Activated CD4-positive, alpha-beta T cell treated with anti-CD3 and anti-CD28 coated beads for 36 hours (primary cell): ENCODE data around the gene NAGS. TPM values are rescaled to one million over a fixed set of nuclear protein-coding genes. Genes with fewer than 3 reads are reported as not detected.
"Not testable (repeated sequence)": the region's sequence is repeated elsewhere in the genome, so short reads cannot be mapped to it uniquely, and the experiment has no call there.

Experiments used
- ATAC-seq: fragments of 200-7000 bp; cut with Tn5 transposase; one replicate; pipeline ENCODE4 v1.10.0; 2021; ENCODE audit warnings: mild to moderate bottlenecking, moderate library complexity
- CTCF ChIA-PET: fragments of 350-600 bp; sonication (Branson Sonifier 250); formaldehyde crosslinking; loops from one replicate; lab custom pipeline; 2021; ENCODE audit warnings: antibody characterized with exemption; lab: Charles Lee
- POLR2A ChIA-PET: fragments of 350-600 bp; sonication (Branson Sonifier 250); formaldehyde crosslinking; loops from one replicate; lab custom pipeline; 2021; ENCODE audit warnings: antibody characterized with exemption, inconsistent platforms; lab: Charles Lee
- DNase-seq: peaks from one replicate; pipeline ENCODE4 v3.0.0-alpha.2; 2020
- H3K27ac Mint-ChIP-seq: one replicate; pipeline ENCODE4 v1.8.0; 2021; ENCODE audit warnings: mixed read lengths
- H3K27me3 Mint-ChIP-seq: one replicate; pipeline ENCODE4 v1.8.0; 2021; ENCODE audit warnings: mixed read lengths
- H3K36me3 Mint-ChIP-seq: one replicate; pipeline ENCODE4 v1.8.0; 2021; ENCODE audit warnings: low read depth, mixed read lengths
- H3K4me1 Mint-ChIP-seq: one replicate; pipeline ENCODE4 v1.8.0; 2021; ENCODE audit warnings: mixed read lengths
- H3K4me3 Mint-ChIP-seq: one replicate; pipeline ENCODE4 v1.8.0; 2021; ENCODE audit warnings: mild to moderate bottlenecking, moderate library complexity, mixed read lengths
- H3K9me3 Mint-ChIP-seq: one replicate; pipeline ENCODE4 v1.8.0; 2021; ENCODE audit warnings: low read depth, mixed read lengths
- intact Hi-C, 2 experiments: fragments of 100-400 bp; cut with DNase I in 1 of 2; cut with micrococcal nuclease in 1 of 2; formaldehyde crosslinking; loops; one replicate each; pipeline versions ENCODE4 v1.14.2 to v1.15.1; 2022 to 2024; cut with DNase I, micrococcal nuclease
- total RNA-seq, 2 experiments: library from RNA; stranded (reverse); gene quantifications; one replicate each; pipeline ENCODE4 v1.2.3, GENCODE V29; 2021

The NAGS gene
- total RNA-seq, 2 experiments from 2014 or later: 1.3 to 1.5 TPM

GRCh38 chr17:43984521-43984920, 19.9 kb upstream of the NAGS start:
- intact Hi-C loops: no loop called here
- ATAC-seq: no peak
- Mint-ChIP-seq H3K36me3 (no peaks in the 10 kb centered on the region), H3K27me3 (peaks cover 41% of the 10 kb centered on the region), H3K27ac (no peak overlapping the region), H3K4me3 (no peak overlapping the region), H3K4me1 (peaks cover 4% of the 10 kb centered on the region), H3K9me3 (no peaks in the 10 kb centered on the region)
- no peak for DNase-seq
- CTCF ChIA-PET: interaction anchor here (0.8 to 1.4 kb wide), 3 partner anchors 10 to 627 kb away, joined by 3 to 5 read pairs (median 3); no protein-coding TSS in a partner anchor
- POLR2A ChIA-PET: interaction anchor here (0.6 kb wide), 1 partner anchor 90 kb away, joined by 3 read pairs; no protein-coding TSS in a partner anchor

- no peaks in the 10 kb centered on the region for H3K9me3 Mint-ChIP-seq
- no peaks in the 10 kb centered on the region for H3K36me3 Mint-ChIP-seq
- intact Hi-C loops: no loop called here
- no peak overlapping the region for H3K4me3 Mint-ChIP-seq
- CTCF ChIA-PET: interaction anchor here (0.6 to 1.3 kb wide), 4 partner anchors 11 to 300 kb away, joined by 3 to 4 read pairs (median 3); partner anchors contain the start of gene PPY
- no peak for DNase-seq
- H3K27me3 Mint-ChIP-seq: peaks cover 34% of the 10 kb centered on the region
- H3K4me1 Mint-ChIP-seq: peaks cover 4% of the 10 kb centered on the region
- H3K27ac Mint-ChIP-seq: no peak overlapping the region
- ATAC-seq: no peak
- POLR2A ChIA-PET: no interaction called here
Observed at GRCh38 chr17:43986225-43986981, 18.0 kb upstream of the NAGS start.

- Mint-ChIP-seq H3K27me3 (peaks cover 27% of the 10 kb centered on the region), H3K27ac (no peak overlapping the region), H3K36me3 (no peaks in the 10 kb centered on the region), H3K4me3 (no peak overlapping the region), H3K9me3 (no peaks in the 10 kb centered on the region), H3K4me1 (peaks cover 4% of the 10 kb centered on the region)
- POLR2A ChIA-PET: no interaction called here
- intact Hi-C loops: no loop called here
- ATAC-seq: no peak
- DNase-seq: no peak
- CTCF ChIA-PET: interaction anchor here (0.6 to 1.3 kb wide), 4 partner anchors 8 to 299 kb away, joined by 3 to 4 read pairs (median 3); no protein-coding TSS in a partner anchor
Observed at GRCh38 chr17:43987131-43988021, 17.0 kb upstream of the NAGS start.

GRCh38 chr17:43988301-43988700, 16.1 kb upstream of the NAGS start:
- Mint-ChIP-seq H3K27me3 (peaks cover 23% of the 10 kb centered on the region), H3K36me3 (no peaks in the 10 kb centered on the region), H3K4me1 (peaks cover 2% of the 10 kb centered on the region), H3K4me3 (no peak overlapping the region), H3K27ac (no peak overlapping the region), H3K9me3 (no peaks in the 10 kb centered on the region)
- ChIA-PET CTCF (interaction anchor here (0.7 kb wide), 4 partner anchors 9 to 423 kb away, joined by 3 read pairs; no protein-coding TSS in a partner anchor), POLR2A (interaction anchor here (0.6 kb wide), 1 partner anchor 233 kb away, joined by 3 read pairs; no protein-coding TSS in a partner anchor)
- intact Hi-C loops: no loop called here
- no peak for DNase-seq
- ATAC-seq: no peak

- DNase-seq: no peak
- H3K36me3 Mint-ChIP-seq: no peaks in the 10 kb centered on the region
- peaks cover 18% of the 10 kb centered on the region for H3K27me3 Mint-ChIP-seq
- CTCF ChIA-PET: interaction anchor here (1.5 kb wide), 1 partner anchor 11 kb away, joined by 10 read pairs; the partner anchor contains the start of gene NAGS
- intact Hi-C loops: no loop called here
- ATAC-seq: no peak
- H3K4me3 Mint-ChIP-seq: no peak overlapping the region
- no peaks in the 10 kb centered on the region for H3K9me3 Mint-ChIP-seq
- no peak overlapping the region for H3K27ac Mint-ChIP-seq
- no peaks in the 10 kb centered on the region for H3K4me1 Mint-ChIP-seq
- POLR2A ChIA-PET: no interaction called here
Observed at GRCh38 chr17:43992641-43993040, 11.8 kb upstream of the NAGS start.

GRCh38 chr17:43994272-43995149, 9.9 kb upstream of the NAGS start:
- H3K36me3 Mint-ChIP-seq: no peaks in the 10 kb centered on the region

GRCh38 chr17:43995150-43995471, 9.3 kb upstream of the NAGS start:
- DNase-seq: no peak
- no peaks in the 10 kb centered on the region for H3K36me3 Mint-ChIP-seq
- no peaks in the 10 kb centered on the region for H3K9me3 Mint-ChIP-seq
- H3K4me1 Mint-ChIP-seq: no peaks in the 10 kb centered on the region
- POLR2A ChIA-PET: no interaction called here
- peaks cover 21% of the 10 kb centered on the region for H3K27me3 Mint-ChIP-seq
- CTCF ChIA-PET: interaction anchor here (0.8 to 5.0 kb wide), 6 partner anchors 28 to 116 kb away, joined by 3 to 59 read pairs (median 3); partner anchors contain the start of gene PPY
- H3K27ac Mint-ChIP-seq: no peak overlapping the region
- ATAC-seq: no peak
- no peak overlapping the region for H3K4me3 Mint-ChIP-seq
- intact Hi-C loops: loop anchor here (1.0 to 2.0 kb wide), 4 partner anchors 51 to 117 kb away; no protein-coding TSS in a partner anchor

More at GRCh38 chr17:43994272-43995149, 9.9 kb upstream of the NAGS start:
- H3K27ac Mint-ChIP-seq: peak overlapping the region; percentile 19
- CTCF ChIA-PET: interaction anchor here (0.6 to 5.0 kb wide), 12 partner anchors 9 to 350 kb away, joined by 3 to 59 read pairs (median 3); partner anchors contain the start of genes NAGS and PPY
- intact Hi-C loops: loop anchor here (1.0 to 2.0 kb wide), 4 partner anchors 50 to 116 kb away; no protein-coding TSS in a partner anchor
- no peaks in the 10 kb centered on the region for H3K4me1 Mint-ChIP-seq
- no peak overlapping the region for H3K4me3 Mint-ChIP-seq
- ATAC-seq (peak; percentile 94), DNase-seq (peak; percentile 83)
- POLR2A ChIA-PET: no interaction called here
- no peaks in the 10 kb centered on the region for H3K9me3 Mint-ChIP-seq
- H3K27me3 Mint-ChIP-seq: peaks cover 20% of the 10 kb centered on the region

- H3K4me3 Mint-ChIP-seq, DNase-seq, H3K27ac Mint-ChIP-seq, H3K36me3 Mint-ChIP-seq, H3K9me3 Mint-ChIP-seq, ATAC-seq, intact Hi-C loops, H3K4me1 Mint-ChIP-seq: not testable (repeated sequence)
- ChIA-PET POLR2A (interaction anchor here (0.6 kb wide), 1 partner anchor 154 kb away, joined by 3 read pairs; no protein-coding TSS in a partner anchor), CTCF (interaction anchor here (0.6 to 5.0 kb wide), 6 partner anchors 10 to 619 kb away, joined by 3 to 59 read pairs (median 4); partner anchors contain the start of gene PPY)
- peaks cover 23% of the 10 kb centered on the region for H3K27me3 Mint-ChIP-seq
Observed at GRCh38 chr17:43997180-43997579, 7.2 kb upstream of the NAGS start.

- intact Hi-C loops: no loop called here
- no peaks in the 10 kb centered on the region for H3K36me3 Mint-ChIP-seq
- ChIA-PET CTCF (interaction anchor here (0.9 to 2.1 kb wide), 4 partner anchors 54 to 120 kb away, joined by 3 to 6 read pairs (median 3); no protein-coding TSS in a partner anchor), POLR2A (no interaction called here)
- H3K9me3 Mint-ChIP-seq: no peaks in the 10 kb centered on the region
- peaks cover 20% of the 10 kb centered on the region for H3K27me3 Mint-ChIP-seq
- H3K4me3 Mint-ChIP-seq: no peak overlapping the region
- H3K4me1 Mint-ChIP-seq: no peaks in the 10 kb centered on the region
- no peak for ATAC-seq
- H3K27ac Mint-ChIP-seq: no peak overlapping the region
- DNase-seq: no peak
Observed at GRCh38 chr17:43998552-43998951, 5.9 kb upstream of the NAGS start.

- Mint-ChIP-seq H3K4me3 (no peak overlapping the region), H3K9me3 (no peaks in the 10 kb centered on the region), H3K36me3 (no peaks in the 10 kb centered on the region), H3K4me1 (no peaks in the 10 kb centered on the region), H3K27ac (no peak overlapping the region), H3K27me3 (peaks cover 20% of the 10 kb centered on the region)
- intact Hi-C loops: no loop called here
- ATAC-seq: no peak
- no peak for DNase-seq
- ChIA-PET POLR2A (no interaction called here), CTCF (interaction anchor here (0.6 to 2.1 kb wide), 5 partner anchors 10 to 121 kb away, joined by 3 to 6 read pairs (median 3); no protein-coding TSS in a partner anchor)
Observed at GRCh38 chr17:43999024-43999423, 5.4 kb upstream of the NAGS start.
